Stomach (tissue), 9 donors: ENCODE data around the gene ARL2BP. TPM values are rescaled to one million over a fixed set of nuclear protein-coding genes. Genes with fewer than 3 reads are reported as not detected.
A peak's percentile ranks its signal among the peaks of the same experiment; 100 is the strongest.
"Not testable (repeated sequence)": the region's sequence is repeated elsewhere in the genome, so short reads cannot be mapped to it uniquely, and the experiment has no call there.

Source experiments
- DNase-seq, 2 donors: peaks; one replicate each; pipeline versions ENCODE4 v3.0.0 to v3.0.0-alpha.2; 2013 to 2019
- H3K27ac ChIP-seq, 5 donors: fragments of 200-600 bp in 4 of 5; sonication (generic) in 4 of 5; one replicate each; pipeline ENCODE4 v1.5.1; 2013 to 2019; ENCODE audit warnings: mild to moderate bottlenecking in 1 of 5, moderate library complexity in 1 of 5
- H3K27me3 ChIP-seq, 3 donors: fragments of 200-600 bp; sonication (generic); one replicate each; pipeline ENCODE4 v1.5.1; 2017 to 2019; ENCODE audit warnings: mixed run types in 1 of 3
- H3K36me3 ChIP-seq, 4 donors: fragments of 200-600 bp; sonication (generic); 1 replicate in 3 of 4; 2 replicates in 1 of 4; pipeline ENCODE4 v1.5.1; 2016 to 2019
- H3K4me1 ChIP-seq, 4 donors: fragments of 200-600 bp; sonication (generic); one replicate each; pipeline ENCODE4 v1.5.1; 2016 to 2019
- H3K4me3 ChIP-seq, 4 donors: fragments of 200-600 bp; sonication (generic) in 3 of 4; one replicate each; pipeline ENCODE4 v1.5.1; 2016 to 2019; ENCODE audit warnings: mild to moderate bottlenecking in 1 of 4
- H3K9me3 ChIP-seq, 4 donors: fragments of 200-600 bp; sonication (generic); one replicate each; pipeline ENCODE4 v1.5.1; 2016 to 2019
- CTCF ChIP-seq, 7 experiments: fragments of 450-650 bp in 4 of 7; fragments of 200-600 bp in 3 of 7; sonication (generic) in 3 of 7; IDR thresholded peaks; one replicate each; pipeline ENCODE4 v1.5.1; 2016 to 2019; ENCODE audit warnings: antibody characterized with exemption in 7 of 7, control low read depth in 2 of 7, mild to moderate bottlenecking in 1 of 7
- EP300 ChIP-seq: sonication (generic); formaldehyde crosslinking; IDR thresholded peaks from one replicate; pipeline ENCODE4 v1.6.1; 2017; ENCODE audit warnings: antibody characterized with exemption
- POLR2A ChIP-seq, 4 donors: fragments of 450-650 bp; IDR thresholded peaks; one replicate each; pipeline ENCODE4 v1.6.1; 2016; ENCODE audit warnings: antibody characterized with exemption in 4 of 4, control low read depth in 2 of 4, mild to moderate bottlenecking in 1 of 4, moderate library complexity in 1 of 4
- POLR2AphosphoS5 ChIP-seq, 3 donors: sonication (generic); formaldehyde crosslinking; IDR thresholded peaks; one replicate each; pipeline ENCODE4 v1.6.1; 2016; ENCODE audit warnings: antibody characterized with exemption in 3 of 3
- WGBS, 5 donors: extraction: QIAGEN DNeasy Blood & Tissue Kit in 3 of 5; methylation state at CpG; one replicate each; pipeline versions ENCODE4 v1.1.5 to v1.1.7; 2013 to 2018; 5-methylcytosine and 5-hydroxymethylcytosine counted together
- intact Hi-C: fragments of 100-400 bp; cut with DNase I; formaldehyde crosslinking; loops from one replicate; pipeline ENCODE4 v1.15.1; 2023; ENCODE audit warnings: low total_unique reads
- polyA plus RNA-seq, 3 donors: library from polyadenylated mRNA; stranded (reverse); fragments of 200-250 nt; gene quantifications; one replicate each; pipeline ENCODE4 v1.2.3, GENCODE V29; 2013
- total RNA-seq, 5 donors: library from RNA; depleted of rRNA; stranded (reverse); fragments of >200 nt; gene quantifications; one replicate each; pipeline versions ENCODE4 v1.1.0 to v1.2.3, GENCODE V29; 2014 to 2016
- donor health status: healthy with polysubstance abuse.
- donor health status: Bipolar disorder and iron deficiency.
- donor health status: healthy.

The ARL2BP gene
- total and polyA plus RNA-seq, 8 donors: 15.6 to 61.6 (median 43.2) TPM

- Histone ChIP-seq H3K9me3 (no peaks in the 10 kb centered on the region), H3K27ac (peak overlapping the region in 4 of 5 donors; percentile 86 to 92 (median 90)), H3K27me3 (no peaks in the 10 kb centered on the region), H3K36me3 (no peaks in the 10 kb centered on the region), H3K4me1 (peaks cover 26 to 81% (median 51%) of the 10 kb centered on the region in 4 donors), H3K4me3 (no peak overlapping the region)
- intact Hi-C loops: no loop called here
- no peak for DNase-seq
- WGBS, 5 donors: 79 to 99% (median 90%) methylated on average over 3 to 7 of the region's 7 CpGs
- no peak for TF ChIP-seq POLR2AphosphoS5 (IDR thresholded peaks at IDR 0.05)
- no peak for TF ChIP-seq POLR2A (IDR thresholded peaks at IDR 0.05)
- TF ChIP-seq EP300: no peak
- TF ChIP-seq CTCF (IDR thresholded peaks at IDR 0.05): no peak
Measured at GRCh38 chr16:57271063-57271345, 25.9 kb downstream of the ARL2BP start.

- TF ChIP-seq EP300: no peak
- no peak for TF ChIP-seq POLR2A (IDR thresholded peaks at IDR 0.05)
- TF ChIP-seq POLR2AphosphoS5 (IDR thresholded peaks at IDR 0.05): no peak
- TF ChIP-seq CTCF (IDR thresholded peaks at IDR 0.05): no peak
- peaks cover 27 to 81% (median 48%) of the 10 kb centered on the region in 4 donors for H3K4me1 ChIP-seq
- no peaks in the 10 kb centered on the region for H3K9me3 ChIP-seq
- WGBS, 5 donors: 82 to 95% (median 87%) methylated on average over 5 of the region's 5 CpGs
- H3K27me3 ChIP-seq: no peaks in the 10 kb centered on the region
- DNase-seq: no peak
- H3K36me3 ChIP-seq: no peaks in the 10 kb centered on the region
- no peak overlapping the region for H3K4me3 ChIP-seq
- intact Hi-C loops: no loop called here
- H3K27ac ChIP-seq: peak overlapping the region; percentile 49 to 92 (median 86)
Measured at GRCh38 chr16:57271867-57272495, 26.9 kb downstream of the ARL2BP start.

- no peaks in the 10 kb centered on the region for H3K9me3 ChIP-seq
- peak in 1 of 2 donors; percentile 73 for DNase-seq
- H3K4me3 ChIP-seq: no peak overlapping the region
- WGBS, 5 donors: 19 to 55% (median 29%) methylated on average over 1 of the region's 1 CpG; no CpG with 5 or more reads in 1 of the 5 donors
- intact Hi-C loops: no loop called here
- no peaks in the 10 kb centered on the region for H3K36me3 ChIP-seq
- H3K27ac ChIP-seq: peak overlapping the region; percentile 49 to 90 (median 67)
- TF ChIP-seq EP300 (no peak), POLR2AphosphoS5 (IDR thresholded peaks at IDR 0.05) (no peak), CTCF (IDR thresholded peaks at IDR 0.05) (no peak), POLR2A (IDR thresholded peaks at IDR 0.05) (no peak)
- peaks cover 21 to 81% (median 48%) of the 10 kb centered on the region in 4 donors for H3K4me1 ChIP-seq
- no peaks in the 10 kb centered on the region for H3K27me3 ChIP-seq
Measured at GRCh38 chr16:57273359-57273758, 28.3 kb downstream of the ARL2BP start.

GRCh38 chr16:57273826-57274225 is 28.8 kb downstream of the ARL2BP start:
- no peaks in the 10 kb centered on the region for H3K36me3 ChIP-seq
- DNase-seq: no peak
- intact Hi-C loops: no loop called here
- WGBS, 5 donors: 80 to 93% (median 86%) methylated on average over 5 of the region's 5 CpGs
- H3K4me1 ChIP-seq: peaks cover 19 to 81% (median 50%) of the 10 kb centered on the region in 4 donors
- peak overlapping the region; percentile 49 to 90 (median 67) for H3K27ac ChIP-seq
- no peaks in the 10 kb centered on the region for H3K9me3 ChIP-seq
- TF ChIP-seq CTCF (IDR thresholded peaks at IDR 0.05): no peak
- no peak for TF ChIP-seq EP300
- TF ChIP-seq POLR2AphosphoS5 (IDR thresholded peaks at IDR 0.05): no peak
- no peak for TF ChIP-seq POLR2A (IDR thresholded peaks at IDR 0.05)
- H3K4me3 ChIP-seq: no peak overlapping the region
- H3K27me3 ChIP-seq: no peaks in the 10 kb centered on the region

- H3K36me3 ChIP-seq, H3K27me3 ChIP-seq, H3K9me3 ChIP-seq, DNase-seq, intact Hi-C loops, H3K4me3 ChIP-seq: not testable (repeated sequence)
- H3K27ac ChIP-seq: peak overlapping the region in 2 of 5 donors; percentile 3 to 9
- peaks cover 26 to 85% (median 56%) of the 10 kb centered on the region in 4 donors for H3K4me1 ChIP-seq
- 66 to 81% (median 68%) methylated on average over 5 of the region's 5 CpGs for WGBS, 5 donors
Measured at GRCh38 chr16:57275946-57276345, 30.9 kb downstream of the ARL2BP start.
